PC-3 (cell line): ENCODE measurements around the gene GP1BB. TPM values are rescaled to one million over a fixed set of nuclear protein-coding genes. Genes with fewer than 3 reads are reported as not detected.
"Not testable (repeated sequence)": the region's sequence is repeated elsewhere in the genome, so short reads cannot be mapped to it uniquely, and the experiment has no call there.

Experiments used
- ATAC-seq: fragments of 200-7000 bp; cut with Tn5 transposase; 2 replicates; pipeline ENCODE4 v1.9.1; 2020; ENCODE audit warnings: mild to moderate bottlenecking, moderate library complexity
- BruUV-seq: library from RNA; stranded (reverse); fragments of 400-500 nt; replicated peaks from 2 replicates; lab custom pipeline; 2021; lab: Mats Ljungman, UMichigan
- CTCF ChIA-PET: fragments of 300-600 bp; sonication (Branson Sonifier 250); formaldehyde crosslinking; loops from one replicate; lab custom pipeline; 2022; ENCODE audit warnings: antibody characterized with exemption; lab: Charles Lee
- POLR2A ChIA-PET: fragments of 300-600 bp; sonication (Branson Sonifier 250); formaldehyde crosslinking; loops from one replicate; lab custom pipeline; 2022; ENCODE audit warnings: antibody characterized with exemption; ENCODE audit not compliant: unreplicated experiment; lab: Charles Lee
- DNase-seq: peaks from one replicate; pipeline ENCODE4 v3.0.0-alpha.2; 2015
- H2AFZ ChIP-seq: fragments of 300-600 bp; sonication (generic); 2 replicates; pipeline ENCODE4 v1.6.0; 2016; ENCODE audit warnings: antibody characterized with exemption, low read length
- H3F3A ChIP-seq: fragments of 300-600 bp; sonication (generic); one replicate; pipeline ENCODE4 v1.6.0; 2017; ENCODE audit warnings: antibody characterized with exemption, low read length, control low read depth, mild to moderate bottlenecking; ENCODE audit not compliant: unreplicated experiment
- H3K27ac ChIP-seq: fragments of 300-600 bp; sonication (generic); 2 replicates; pipeline ENCODE4 v1.5.1; 2016; ENCODE audit warnings: mild to moderate bottlenecking, low read length
- H3K27me3 ChIP-seq: fragments of 300-600 bp; sonication (generic); 2 replicates; pipeline ENCODE4 v1.6.1; 2016; ENCODE audit warnings: low read length, mixed read lengths
- H3K36me3 ChIP-seq: fragments of 300-600 bp; sonication (generic); 2 replicates; pipeline ENCODE4 v1.6.1; 2016; ENCODE audit warnings: low read depth, mixed run types, low read length, mixed read lengths
- H3K4me1 ChIP-seq: fragments of 300-600 bp; sonication (generic); 2 replicates; pipeline ENCODE4 v1.5.1; 2016; ENCODE audit warnings: low read length; ENCODE audit not compliant: insufficient read depth
- H3K4me2 ChIP-seq: fragments of 300-600 bp; sonication (generic); 2 replicates; pipeline ENCODE4 v1.6.0; 2016; ENCODE audit warnings: low read length
- H3K4me3 ChIP-seq: fragments of 300-600 bp; sonication (generic); 2 replicates; pipeline ENCODE4 v1.5.1; 2016; ENCODE audit warnings: mild to moderate bottlenecking, low read length, mixed read lengths
- H3K79me2 ChIP-seq: fragments of 300-600 bp; sonication (generic); 2 replicates; pipeline ENCODE4 v1.6.1; 2017; ENCODE audit warnings: low read length, mixed read lengths
- H3K9ac ChIP-seq: fragments of 300-600 bp; sonication (generic); 2 replicates; pipeline ENCODE4 v1.6.0; 2016; ENCODE audit warnings: mild to moderate bottlenecking, low read length
- H3K9me2 ChIP-seq: fragments of 300-600 bp; sonication (generic); replicated peaks from 2 replicates; pipeline ENCODE4 v1.6.1; 2016; ENCODE audit warnings: mixed run types, low read length, mixed read lengths
- H3K9me3 ChIP-seq: fragments of 300-600 bp; sonication (generic); 2 replicates; pipeline ENCODE4 v1.6.1; 2016; ENCODE audit warnings: low read length, mixed read lengths
- H4K20me1 ChIP-seq: fragments of 300-600 bp; sonication (generic); 2 replicates; pipeline ENCODE4 v1.6.1; 2016; ENCODE audit warnings: low read length, mixed read lengths
- CTCF ChIP-seq: fragments of 300-600 bp; sonication (generic); conservative IDR thresholded peaks from 2 replicates; pipeline ENCODE4 v1.5.1; 2017; ENCODE audit warnings: antibody characterized with exemption, low read depth, mild to moderate bottlenecking, low read length
- EZH2 ChIP-seq: fragments of 300-600 bp; sonication (generic); IDR thresholded peaks from one replicate; pipeline ENCODE4 v1.6.1; 2017; ENCODE audit warnings: antibody characterized with exemption, mild to moderate bottlenecking, low read length; ENCODE audit not compliant: unreplicated experiment
- EZH2phosphoT487 ChIP-seq: fragments of 300-600 bp; sonication (generic); IDR thresholded peaks from 2 replicates; pipeline ENCODE4 v1.6.1; 2018; ENCODE audit warnings: mild to moderate bottlenecking, antibody characterized with exemption, low read length, borderline replicate concordance
- intact Hi-C: fragments of 100-400 bp; cut with micrococcal nuclease; formaldehyde crosslinking; loops from 2 replicates; pipeline ENCODE4 v1.9.0; 2023
- total RNA-seq: library from RNA; depleted of rRNA; stranded (reverse); fragments of >200 nt; gene quantifications from 2 replicates; pipeline ENCODE4 v1.2.3, GENCODE V29; 2014

GP1BB gene
- total RNA-seq, 1 experiment from 2014 or later, result 0.80 TPM

DNA sequence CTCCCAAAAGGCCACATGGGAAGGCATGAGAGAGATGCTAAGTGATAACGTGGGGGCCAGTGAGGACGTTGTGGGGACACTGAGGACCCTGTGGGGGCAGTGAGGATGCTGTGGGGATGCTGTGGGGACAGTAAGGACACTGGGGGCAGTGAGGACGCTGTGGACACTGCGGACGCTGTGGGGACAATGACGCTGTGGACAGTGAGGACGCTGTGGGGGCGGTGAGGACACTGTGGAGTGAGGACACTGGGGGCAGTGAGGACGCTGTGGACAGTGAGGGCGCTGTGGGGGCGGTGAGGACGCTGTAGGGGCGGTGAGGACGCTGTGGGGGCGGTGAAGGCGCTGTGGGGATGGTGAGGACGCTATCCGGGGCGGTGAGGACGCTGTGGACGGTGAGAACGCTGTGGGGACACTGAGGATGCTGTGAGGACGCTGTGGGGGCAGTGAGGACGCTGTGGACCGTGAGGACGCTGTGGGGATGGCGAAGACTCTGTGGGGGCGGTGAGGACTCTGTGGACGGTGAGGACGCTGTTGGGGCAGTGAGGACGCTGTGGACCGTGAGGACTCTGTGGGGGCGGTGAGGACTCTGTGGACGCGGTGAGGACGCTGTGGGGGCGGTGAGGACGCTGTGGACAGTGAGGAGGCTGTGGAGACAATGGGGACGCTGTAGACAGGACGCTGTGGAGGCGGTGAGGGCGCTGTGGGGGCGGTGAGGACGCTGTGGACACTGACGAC lies 1.8 kb downstream of the GP1BB start:
- no peaks in the 10 kb centered on the region for H3K4me1 ChIP-seq
- ChIA-PET POLR2A (no interaction called here), CTCF (no interaction called here)
- no peak overlapping the region for H3K4me2 ChIP-seq
- H3K9ac ChIP-seq, result no peak overlapping the region
- intact Hi-C loops, result no loop called here
- H3F3A ChIP-seq, result no peaks in the 10 kb centered on the region
- no peaks in the 10 kb centered on the region for H4K20me1 ChIP-seq
- ATAC-seq (no peak), DNase-seq (no peak)
- H3K9me2 ChIP-seq, result no peaks in the 10 kb centered on the region
- no peaks in the 10 kb centered on the region for H3K36me3 ChIP-seq
- H3K27ac ChIP-seq, result no peak overlapping the region
- H3K79me2 ChIP-seq, result no peaks in the 10 kb centered on the region
- no peak for TF ChIP-seq EZH2
- TF ChIP-seq CTCF, result no peak
- TF ChIP-seq EZH2phosphoT487, result no peak
- H3K4me3 ChIP-seq, result no peak overlapping the region
- H3K9me3 ChIP-seq, result no peaks in the 10 kb centered on the region
- H2AFZ ChIP-seq, result no peak overlapping the region
- no peaks in the 10 kb centered on the region for H3K27me3 ChIP-seq
- BruUV-seq, result no TSS peak

DNA sequence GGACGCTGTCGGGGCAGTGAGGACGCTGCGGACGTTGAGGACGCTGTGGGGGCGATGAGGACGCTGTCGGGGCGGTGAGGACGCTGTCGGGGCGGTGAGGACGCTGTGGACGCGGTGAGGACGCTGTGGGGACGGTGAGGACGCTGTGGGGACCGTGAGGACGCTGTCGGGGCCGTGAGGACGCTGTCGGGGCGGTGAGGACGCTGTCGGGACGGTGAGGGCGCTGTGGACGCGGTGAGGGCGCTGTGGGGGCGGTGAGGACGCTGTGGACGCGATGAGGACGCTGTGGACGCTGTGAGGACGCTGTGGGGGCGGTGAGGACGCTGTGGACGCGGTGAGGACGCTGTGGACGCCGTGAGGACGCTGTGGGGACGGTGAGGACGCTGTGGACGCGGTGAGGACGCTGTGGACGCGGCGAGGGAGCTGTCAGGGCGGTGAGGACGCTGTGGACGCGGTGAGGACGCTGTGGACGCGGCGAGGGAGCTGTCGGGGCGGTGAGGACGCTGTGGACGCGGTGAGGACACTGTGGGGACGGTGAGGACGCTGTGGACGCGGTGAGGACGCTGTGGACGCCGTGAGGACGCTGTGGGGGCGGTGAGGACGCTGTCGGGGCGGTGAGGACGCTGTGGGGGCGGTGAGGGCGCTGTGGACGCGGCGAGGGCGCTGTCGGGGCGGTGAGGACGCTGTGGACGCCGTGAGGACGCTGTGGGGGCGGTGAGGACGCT lies 2.9 kb downstream of the GP1BB start:
- H3K27me3 ChIP-seq, intact Hi-C loops, H3K9me3 ChIP-seq, H2AFZ ChIP-seq, H3K27ac ChIP-seq, H3K4me1 ChIP-seq, H3F3A ChIP-seq, H4K20me1 ChIP-seq, H3K79me2 ChIP-seq, H3K4me3 ChIP-seq, H3K4me2 ChIP-seq, ATAC-seq, BruUV-seq, H3K9me2 ChIP-seq, POLR2A ChIA-PET, H3K9ac ChIP-seq, DNase-seq, CTCF ChIA-PET, H3K36me3 ChIP-seq: not testable (repeated sequence)

DNA sequence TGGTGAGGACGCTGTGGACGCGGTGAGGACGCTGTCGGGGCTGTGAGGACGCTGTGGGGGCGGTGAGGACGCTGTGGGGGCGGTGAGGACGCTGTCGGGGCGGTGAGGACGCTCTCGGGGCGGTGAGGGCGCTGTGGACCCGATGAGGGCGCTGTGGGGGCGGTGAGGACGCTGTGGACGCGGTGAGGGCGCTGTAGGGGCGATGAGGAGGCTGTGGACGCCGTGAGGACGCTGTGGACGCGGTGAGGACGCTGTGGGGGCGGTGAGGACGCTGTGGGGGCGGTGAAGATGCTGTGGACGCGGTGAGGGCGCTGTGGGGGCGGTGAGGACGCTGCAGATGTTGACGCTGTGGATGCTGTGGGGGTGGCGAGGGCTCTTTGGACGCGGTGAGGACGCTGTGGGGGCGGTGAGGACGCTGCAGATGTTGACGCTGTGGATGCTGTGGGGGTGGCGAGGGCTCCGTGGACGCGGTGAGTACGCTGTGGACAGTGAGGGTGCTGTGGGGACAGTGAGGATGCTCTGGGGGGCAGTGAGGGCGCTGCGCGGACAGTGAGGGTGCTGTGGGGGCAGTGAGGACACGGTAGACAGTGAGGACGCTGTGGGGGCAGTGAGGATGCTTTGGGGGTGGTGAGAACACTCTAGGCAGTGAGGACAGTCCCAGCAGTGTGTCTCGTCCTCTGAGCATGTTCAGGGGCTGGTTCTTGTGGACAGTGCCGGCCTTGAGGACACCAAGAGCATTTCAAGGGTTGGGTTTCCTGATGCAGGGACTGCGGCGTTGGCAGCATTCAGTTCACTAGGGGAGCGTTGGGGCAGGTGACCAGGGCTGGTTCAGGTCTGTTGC lies 4.2 kb downstream of the GP1BB start:
- Histone ChIP-seq H3K79me2 (no peaks in the 10 kb centered on the region), H3K9ac (no peak overlapping the region), H3K4me1 (no peaks in the 10 kb centered on the region), H3K27me3 (no peaks in the 10 kb centered on the region), H3K4me2 (no peak overlapping the region), H3F3A (no peaks in the 10 kb centered on the region), H2AFZ (no peak overlapping the region), H3K9me3 (no peaks in the 10 kb centered on the region), H3K36me3 (no peaks in the 10 kb centered on the region), H3K27ac (no peak overlapping the region), H3K4me3 (no peak overlapping the region), H3K9me2 (no peaks in the 10 kb centered on the region), H4K20me1 (no peaks in the 10 kb centered on the region)
- intact Hi-C loops, result no loop called here
- CTCF ChIA-PET, result no interaction called here
- POLR2A ChIA-PET, result no interaction called here
- ATAC-seq (no peak), DNase-seq (no peak)
- BruUV-seq, result no TSS peak
- TF ChIP-seq EZH2 (no peak), EZH2phosphoT487 (no peak), CTCF (no peak)
